HepG2 (cell line): ENCODE data around the gene MFAP2. TPM values are rescaled to one million over a fixed set of nuclear protein-coding genes. Genes with fewer than 3 reads are reported as not detected.
"Not testable (repeated sequence)": the region's sequence is repeated elsewhere in the genome, so short reads cannot be mapped to it uniquely, and the experiment has no call there.

Experiments used
- ATAC-seq: fragments of 200-7000 bp; cut with Tn5 transposase; 3 replicates; pipeline ENCODE4 v1.9.1; 2020; ENCODE audit warnings: mild to moderate bottlenecking, moderate library complexity
- BruUV-seq: library from RNA; stranded (reverse); fragments of 400-500 nt; replicated peaks from 2 replicates; lab custom pipeline; 2021; lab: Mats Ljungman, UMichigan
- CTCF ChIA-PET: fragments of 300-600 bp; formaldehyde crosslinking; extraction: SDS; loops from one replicate; lab custom pipeline; 2021; ENCODE audit warnings: low total read pairs, inconsistent platforms, low intra/inter-chr PET ratio; lab: Yijun Ruan, JAX
- POLR2A ChIA-PET: fragments of 350-600 bp; sonication (Branson Sonifier 250); formaldehyde crosslinking; loops from one replicate; lab custom pipeline; 2020; ENCODE audit warnings: antibody characterized with exemption, inconsistent platforms; lab: Yijun Ruan, JAX
- DNase-seq: peaks from one replicate; pipeline ENCODE4 v3.0.0-alpha.2; 2015; ENCODE audit warnings: low spot score
- FAIRE-seq: peaks from 3 replicates; lab custom pipeline; 2011; peaks lifted over from hg19 to GRCh38; lab: Jason Lieb, UNC
- H2AFZ ChIP-seq: one replicate; pipeline ENCODE4 v1.6.1; 2011; ENCODE audit warnings: low read length, inconsistent platforms
- H3K27ac ChIP-seq: fragments of 300-600 bp; 3 replicates; pipeline ENCODE4 v1.8.0; 2011; ENCODE audit warnings: mixed run types, mild to moderate bottlenecking, mixed read lengths, low read length, inconsistent platforms; ENCODE audit not compliant: insufficient read depth; ENCODE audit errors: extremely low read length
- H3K27me3 ChIP-seq, 2 experiments: fragments of 200-600 bp in 1 of 2; 2 replicates in 1 of 2; 3 replicates in 1 of 2; pipeline versions ENCODE4 v1.6.0 to v1.8.0; 2011; ENCODE audit warnings: low read length in 2 of 2, mild to moderate bottlenecking in 2 of 2, moderate library complexity in 2 of 2, inconsistent platforms in 1 of 2; ENCODE audit not compliant: insufficient read depth in 2 of 2, control insufficient read depth in 1 of 2
- H3K36me3 ChIP-seq, 2 experiments: fragments of 200-600 bp in 1 of 2; replicated peaks in 1 of 2; 2 replicates in 1 of 2; 3 replicates in 1 of 2; pipeline versions ENCODE4 v1.5.1 to v1.8.0; 2011; ENCODE audit warnings: low read length in 2 of 2, inconsistent platforms in 1 of 2; ENCODE audit not compliant: insufficient read depth in 2 of 2, control insufficient read depth in 1 of 2
- H3K4me1 ChIP-seq: 2 replicates; pipeline ENCODE4 v1.5.1; 2012; ENCODE audit warnings: low read length, inconsistent platforms; ENCODE audit not compliant: insufficient read depth
- H3K4me2 ChIP-seq: 2 replicates; pipeline ENCODE4 v1.6.0; 2011; ENCODE audit warnings: low read depth, low read length, inconsistent platforms
- H3K4me3 ChIP-seq, 3 experiments: fragments of 200-600 bp in 1 of 3; sonication (generic), shearing (Covaris generic) in 1 of 3; replicated peaks in 1 of 3; 2 replicates each; pipeline ENCODE4 v1.5.1; 2011 to 2016; ENCODE audit warnings: low read length in 3 of 3, inconsistent platforms in 2 of 3, low read depth in 2 of 3, mild to moderate bottlenecking in 2 of 3, control low read depth in 1 of 3, mixed read lengths in 1 of 3; ENCODE audit not compliant: insufficient read depth in 1 of 3
- H3K79me2 ChIP-seq: one replicate; pipeline ENCODE4 v1.6.1; 2011; ENCODE audit warnings: low read length, inconsistent platforms; ENCODE audit not compliant: insufficient read depth
- H3K9ac ChIP-seq: 2 replicates; pipeline ENCODE4 v1.6.0; 2011; ENCODE audit warnings: mild to moderate bottlenecking, low read depth, low read length, inconsistent platforms; ENCODE audit not compliant: insufficient read depth
- H3K9me3 ChIP-seq: 2 replicates; pipeline ENCODE4 v1.5.1; 2012; ENCODE audit warnings: mild to moderate bottlenecking, low read length
- H4K20me1 ChIP-seq: 2 replicates; pipeline ENCODE4 v1.6.0; 2011; ENCODE audit warnings: inconsistent platforms, mild to moderate bottlenecking, low read length, moderate library complexity; ENCODE audit not compliant: insufficient read depth
- WGBS: methylation state at CpG from one replicate; pipeline ENCODE4 v1.1.6; 2017; ENCODE audit warnings: low lambda C conversion rate; 5-methylcytosine and 5-hydroxymethylcytosine counted together
- in situ Hi-C: cut with HindIII; loops from 2 replicates; pipeline ENCODE4 v1.10.0; 2017; ENCODE audit warnings: low pct_unique_long_range_greater_than_20kb; ENCODE audit not compliant: extremely low pct_ligation_motif_present
- intact Hi-C: fragments of 100-400 bp; cut with micrococcal nuclease; formaldehyde crosslinking; loops from one replicate; pipeline ENCODE4 v1.10.0; 2022; ENCODE audit not compliant: unreplicated experiment
- polyA plus RNA-seq, 8 experiments: library from polyadenylated mRNA; depleted of rRNA in 3 of 8; stranded (reverse) in 7 of 8; unstranded in 1 of 8; fragments of >200 nt; fragmentation: Illumina TruSeq in 4 of 8; extraction: Trizol in 4 of 8; gene quantifications; 2 replicates each; pipeline versions ENCODE4 v1.2.1 to v1.2.3, GENCODE V29; 2011 to 2016; ENCODE audit warnings: low read depth in 4 of 8, missing spikeins in 1 of 8, mixed read lengths in 1 of 8; ENCODE audit not compliant: insufficient read depth in 1 of 8
- total RNA-seq, 5 experiments: library from RNA; depleted of rRNA; stranded (reverse); fragments of >200 nt; fragmentation: Illumina TruSeq; extraction: Trizol; gene quantifications; 2 replicates each; pipeline ENCODE4 v1.2.3, GENCODE V29; 2016; ENCODE audit warnings: low read depth in 1 of 5
- TF ChIP-seq, protein P1 (sequence below): sonication (generic); formaldehyde crosslinking; IDR thresholded peaks from 2 replicates; pipeline ENCODE4 v1.4.0; 2020; ENCODE audit warnings: missing genetic modification reagents, borderline replicate concordance

Gene MFAP2
- total and polyA plus RNA-seq, 2 of the 13 experiments (the other 11 are each of a cell fraction or from before 2014, with no cell fraction given): 1.1 to 1.4 TPM

- FAIRE-seq (no peak), ATAC-seq (no peak; the same call in 2 of the 3 replicates), DNase-seq (no peak)
- intact Hi-C loops (no loop called here), in situ Hi-C loops (no loop called here)
- no TSS peak for BruUV-seq
- Histone ChIP-seq H3K27ac (no peak overlapping the region), H3K79me2 (no peaks in the 10 kb centered on the region), H3K4me1 (no peaks in the 10 kb centered on the region), H3K27me3 (no peaks in the 10 kb centered on the region), H3K9me3 (no peaks in the 10 kb centered on the region), H3K4me2 (no peak overlapping the region), H2AFZ (no peak overlapping the region), H3K4me3 (no peak overlapping the region), H3K9ac (no peak overlapping the region), H4K20me1 (no peaks in the 10 kb centered on the region), H3K36me3 (no peaks in the 10 kb centered on the region)
- POLR2A ChIA-PET: no interaction called here
- TF ChIP-seq, protein P1, sequence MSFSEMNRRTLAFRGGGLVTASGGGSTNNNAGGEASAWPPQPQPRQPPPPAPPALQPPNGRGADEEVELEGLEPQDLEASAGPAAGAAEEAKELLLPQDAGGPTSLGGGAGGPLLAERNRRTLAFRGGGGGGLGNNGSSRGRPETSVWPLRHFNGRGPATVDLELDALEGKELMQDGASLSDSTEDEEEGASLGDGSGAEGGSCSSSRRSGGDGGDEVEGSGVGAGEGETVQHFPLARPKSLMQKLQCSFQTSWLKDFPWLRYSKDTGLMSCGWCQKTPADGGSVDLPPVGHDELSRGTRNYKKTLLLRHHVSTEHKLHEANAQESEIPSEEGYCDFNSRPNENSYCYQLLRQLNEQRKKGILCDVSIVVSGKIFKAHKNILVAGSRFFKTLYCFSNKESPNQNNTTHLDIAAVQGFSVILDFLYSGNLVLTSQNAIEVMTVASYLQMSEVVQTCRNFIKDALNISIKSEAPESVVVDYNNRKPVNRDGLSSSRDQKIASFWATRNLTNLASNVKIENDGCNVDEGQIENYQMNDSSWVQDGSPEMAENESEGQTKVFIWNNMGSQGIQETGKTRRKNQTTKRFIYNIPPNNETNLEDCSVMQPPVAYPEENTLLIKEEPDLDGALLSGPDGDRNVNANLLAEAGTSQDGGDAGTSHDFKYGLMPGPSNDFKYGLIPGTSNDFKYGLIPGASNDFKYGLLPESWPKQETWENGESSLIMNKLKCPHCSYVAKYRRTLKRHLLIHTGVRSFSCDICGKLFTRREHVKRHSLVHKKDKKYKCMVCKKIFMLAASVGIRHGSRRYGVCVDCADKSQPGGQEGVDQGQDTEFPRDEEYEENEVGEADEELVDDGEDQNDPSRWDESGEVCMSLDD (CRISPR knock-in tag): no peak
- CTCF ChIA-PET: no interaction called here
- WGBS: 85% methylated on average over 36 of the region's 51 CpGs
These were observed 41.8 kb downstream of the MFAP2 start for GRCh38 chr1:16938351-16939321.

- H3K4me1 ChIP-seq, H3K4me2 ChIP-seq, BruUV-seq, H3K79me2 ChIP-seq, H3K27ac ChIP-seq, H3K27me3 ChIP-seq, H2AFZ ChIP-seq, ATAC-seq, H3K9me3 ChIP-seq, H3K9ac ChIP-seq, H3K36me3 ChIP-seq, CTCF ChIA-PET, H3K4me3 ChIP-seq, POLR2A ChIA-PET, H4K20me1 ChIP-seq, FAIRE-seq, in situ Hi-C loops, intact Hi-C loops, DNase-seq: not testable (repeated sequence)
- 77% methylated on average over 16 of the region's 16 CpGs for WGBS
These were observed 43.8 kb downstream of the MFAP2 start for GRCh38 chr1:16936580-16936979.

DNA sequence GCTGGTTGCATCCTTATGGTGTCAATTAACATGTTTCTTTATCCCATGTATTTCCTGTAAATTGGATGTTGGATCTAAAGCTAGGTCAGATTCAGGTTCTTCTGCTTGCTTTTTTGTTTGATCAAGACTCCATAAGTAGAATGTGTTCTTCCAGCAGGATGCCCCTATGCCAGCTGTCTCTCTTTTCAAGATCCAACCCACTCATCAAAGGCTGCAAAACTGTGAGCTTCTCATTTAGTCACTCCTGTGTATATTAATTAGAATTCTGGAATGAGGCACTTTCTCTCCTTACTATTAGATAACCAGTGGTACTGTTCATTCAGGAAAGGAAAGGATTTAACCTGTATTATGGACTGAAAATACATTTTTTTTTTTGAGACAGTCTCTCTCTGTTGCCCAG, 46.5 kb downstream of the MFAP2 start:
- BruUV-seq, H3K36me3 ChIP-seq, DNase-seq, FAIRE-seq, H3K4me2 ChIP-seq, H3K27me3 ChIP-seq, intact Hi-C loops, POLR2A ChIA-PET, H3K9ac ChIP-seq, ATAC-seq, H2AFZ ChIP-seq, H3K9me3 ChIP-seq, H3K4me3 ChIP-seq, CTCF ChIA-PET, H3K27ac ChIP-seq, H3K4me1 ChIP-seq, H3K79me2 ChIP-seq, in situ Hi-C loops, H4K20me1 ChIP-seq: not testable (repeated sequence)
